Measurements from ENCODE around the gene MED15. TPM values are rescaled to one million over a fixed set of nuclear protein-coding genes. Genes with fewer than 3 reads are reported as not detected.

MED15 gene
- total and polyA plus RNA-seq, 2 of the 8 experiments (the other 6 are each of a cell fraction or from before 2014, with no cell fraction given): 28.3 to 57.1 TPM

DNA sequence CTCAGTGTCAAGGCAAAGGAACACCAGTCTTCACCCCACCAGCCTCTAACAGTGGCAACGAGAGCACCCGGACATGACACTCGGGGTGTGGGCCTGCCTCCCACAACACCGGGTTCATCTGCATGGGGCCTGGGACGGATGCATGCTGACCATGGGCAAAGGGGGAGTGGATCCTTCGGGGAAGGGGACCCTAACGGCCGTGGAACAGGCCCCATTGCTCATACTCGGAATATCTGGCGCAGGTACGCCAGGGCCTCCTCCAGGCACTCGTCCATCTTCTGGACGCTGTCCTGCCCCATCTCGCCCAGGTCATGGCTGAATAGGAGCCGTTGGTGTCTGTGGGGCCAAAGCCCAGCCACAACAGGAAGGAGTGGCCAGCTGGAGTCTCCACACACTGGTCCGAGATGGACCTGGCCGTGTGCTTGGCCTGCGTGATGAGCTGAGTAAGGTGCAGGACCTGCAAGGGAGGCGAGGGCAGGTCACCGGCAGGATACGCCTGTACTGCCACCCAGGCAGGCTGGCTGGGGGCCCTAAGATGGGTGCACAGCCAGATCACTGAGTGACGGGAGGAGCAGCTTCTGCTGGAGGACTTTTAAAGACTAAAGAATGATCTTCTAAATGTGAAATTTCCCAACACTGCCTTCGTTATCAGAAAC is 96.8 kb downstream of the MED15 start:
- 86% methylated on average over 17 of the region's 23 CpGs; no CpG with 5 or more reads in 1 of the 2 experiments for WGBS, 2 experiments (ENCODE audit: extremely low coverage in 1 of 2, insufficient coverage in 1 of 2, insufficient read length in 1 of 2, insufficient replicate concordance in 2 of 2, low coverage in 1 of 2, low lambda C conversion rate in 2 of 2, missing lambda C conversion rate in 1 of 2)

More for the DNA sequence above, 96.8 kb downstream of the MED15 start:
- no peak overlapping the region for H3K18ac ChIP-seq (ENCODE audit: extremely low read depth, low read length)
- H3K14ac ChIP-seq (ENCODE audit: insufficient read length): no peak overlapping the region
- H3K79me1 ChIP-seq (ENCODE audit: low read depth, low read length): no peaks in the 10 kb centered on the region
- no peak overlapping the region for H2BK120ac ChIP-seq (replicated peaks; ENCODE audit: low read depth, low read length)
- H3K4me2 ChIP-seq (ENCODE audit: insufficient read depth in 1 of 2, low read depth in 2 of 2, low read length in 2 of 2): no peak overlapping the region
- H2AK5ac ChIP-seq (ENCODE audit: low read depth, low read length): no peak overlapping the region
- H4K8ac ChIP-seq (ENCODE audit: extremely low read depth, insufficient read depth, low read length): peak overlapping the region; percentile 74
- H2BK20ac ChIP-seq (ENCODE audit: low read length): no peak overlapping the region
- H4K91ac ChIP-seq (replicated peaks; ENCODE audit: insufficient read length, low read length): no peak overlapping the region
- H3K79me2 ChIP-seq (ENCODE audit: control insufficient read depth in 1 of 2, insufficient read depth in 2 of 2, low read length in 2 of 2): no peaks in the 10 kb centered on the region
- no peak overlapping the region for H4K5ac ChIP-seq (ENCODE audit: insufficient read length, low read depth, low read length)
- peaks cover 0 to 20% (median 8%) of the 10 kb centered on the region in 4 experiments; a peak in 5 of 7 replicates for H3K4me1 ChIP-seq (replicated peaks in 1 of 4; ENCODE audit: control insufficient read depth in 3 of 4, insufficient read depth in 4 of 4, low read length in 3 of 4)
- no peak overlapping the region for H3K27ac ChIP-seq (ENCODE audit: low read depth, low read length)
- no peak overlapping the region for H2BK5ac ChIP-seq (ENCODE audit: low read depth, low read length)
- DNase-seq (ENCODE audit: low read depth in 1 of 2, low spot score in 2 of 2) (no peak), FAIRE-seq (no peak)
- H2BK15ac ChIP-seq (ENCODE audit: low read length): no peak overlapping the region
- no peaks in the 10 kb centered on the region for H3K36me3 ChIP-seq (ENCODE audit: control insufficient read depth in 2 of 4, insufficient read depth in 4 of 4, low read length in 3 of 4)
- POLR2A ChIA-PET (ENCODE audit: partially characterized antibody): interaction anchor here (0.6 to 1.1 kb wide), 2 partner anchors 16 to 1470 kb away, joined by 3 read pairs; no protein-coding TSS in a partner anchor
- no peaks in the 10 kb centered on the region for H3K9me3 ChIP-seq (ENCODE audit: insufficient read depth in 2 of 2, low read depth in 1 of 2, low read length in 1 of 2)
- no peaks in the 10 kb centered on the region for H3K23me2 ChIP-seq (ENCODE audit: low read depth, low read length)
- H3K23ac ChIP-seq (ENCODE audit: insufficient read length): no peak overlapping the region
- H2BK12ac ChIP-seq (ENCODE audit: low read depth, low read length): no peak overlapping the region
- H3K9ac ChIP-seq (replicated peaks in 1 of 4; ENCODE audit: extremely low read depth in 1 of 4, low read depth in 3 of 4, low read length in 3 of 4): no peak overlapping the region
- H3K56ac ChIP-seq (replicated peaks; ENCODE audit: insufficient read length, low read depth, low read length): no peak overlapping the region
- H3K4me3 ChIP-seq (ENCODE audit: extremely low read depth in 1 of 4, insufficient read depth in 2 of 4, low read depth in 3 of 4, low read length in 4 of 4): no peak overlapping the region
- no peak for TF ChIP-seq SP4 (IDR thresholded peaks at IDR 0.05; ENCODE audit: low read length)
- no peak for TF ChIP-seq TEAD4 (IDR thresholded peaks at IDR 0.05; ENCODE audit: low read depth, low read length)
- no peak for TF ChIP-seq BCL11A (IDR thresholded peaks at IDR 0.05; ENCODE audit: low read depth in 2 of 2, low read length in 2 of 2)
- TF ChIP-seq, protein P1, sequence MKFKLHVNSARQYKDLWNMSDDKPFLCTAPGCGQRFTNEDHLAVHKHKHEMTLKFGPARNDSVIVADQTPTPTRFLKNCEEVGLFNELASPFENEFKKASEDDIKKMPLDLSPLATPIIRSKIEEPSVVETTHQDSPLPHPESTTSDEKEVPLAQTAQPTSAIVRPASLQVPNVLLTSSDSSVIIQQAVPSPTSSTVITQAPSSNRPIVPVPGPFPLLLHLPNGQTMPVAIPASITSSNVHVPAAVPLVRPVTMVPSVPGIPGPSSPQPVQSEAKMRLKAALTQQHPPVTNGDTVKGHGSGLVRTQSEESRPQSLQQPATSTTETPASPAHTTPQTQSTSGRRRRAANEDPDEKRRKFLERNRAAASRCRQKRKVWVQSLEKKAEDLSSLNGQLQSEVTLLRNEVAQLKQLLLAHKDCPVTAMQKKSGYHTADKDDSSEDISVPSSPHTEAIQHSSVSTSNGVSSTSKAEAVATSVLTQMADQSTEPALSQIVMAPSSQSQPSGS (IDR thresholded peaks at IDR 0.05; ENCODE audit: low read length): no peak
- no peak for TF ChIP-seq RAD21 (IDR thresholded peaks at IDR 0.05 in 1 of 2, conservative IDR thresholded peaks at IDR 0.05 in 1 of 2; ENCODE audit: low read depth in 2 of 2, low read length in 2 of 2)
- TF ChIP-seq JUND (IDR thresholded peaks at IDR 0.05; ENCODE audit: low read length): no peak
- TF ChIP-seq TBP (IDR thresholded peaks at IDR 0.05; ENCODE audit: low read depth, low read length): no peak
- TF ChIP-seq SIN3A (conservative IDR thresholded peaks at IDR 0.05 in 1 of 2, IDR thresholded peaks at IDR 0.05 in 1 of 2; ENCODE audit: low read depth in 1 of 2, low read length in 2 of 2): no peak
- TF ChIP-seq GTF2F1 (IDR thresholded peaks at IDR 0.05; ENCODE audit: borderline replicate concordance, low read depth, low read length): no peak
- no peak for TF ChIP-seq TAF7 (optimal IDR thresholded peaks at IDR 0.05; ENCODE audit: borderline replicate concordance, low read depth, low read length)
- H2AFZ ChIP-seq (ENCODE audit: low read length): no peak overlapping the region
- no peak overlapping the region for H3K4ac ChIP-seq (replicated peaks; ENCODE audit: insufficient read length, low read depth, low read length)
- H4K20me1 ChIP-seq (replicated peaks in 1 of 2; ENCODE audit: control insufficient read depth in 1 of 2, insufficient read depth in 2 of 2, low read length in 2 of 2): no peaks in the 10 kb centered on the region
- CTCF ChIA-PET (ENCODE audit: partially characterized antibody): interaction anchor here (0.6 to 4.7 kb wide), 13 partner anchors 12 to 138 kb away, joined by 3 to 28 read pairs (median 5); no protein-coding TSS in a partner anchor
- no peaks in the 10 kb centered on the region for H3K27me3 ChIP-seq (replicated peaks in 1 of 4; ENCODE audit: control insufficient read depth in 3 of 4, extremely low read depth in 1 of 4, insufficient read depth in 3 of 4, low read length in 3 of 4)

Data from H1 (cell line).